ENCODE results near the gene SULT4A1. TPM values are rescaled to one million over a fixed set of nuclear protein-coding genes. Genes with fewer than 3 reads are reported as not detected.

Gene SULT4A1
- total RNA-seq, 1 donor from 2014 or later: 79.5 TPM

- Mint-ChIP-seq H3K4me3 (ENCODE audit: unreplicated experiment) (no peak overlapping the region), H3K27me3 (ENCODE audit: unreplicated experiment) (peaks cover 7% of the 10 kb centered on the region), H3K27ac (ENCODE audit: unreplicated experiment) (no peak overlapping the region), H3K36me3 (ENCODE audit: unreplicated experiment) (no peaks in the 10 kb centered on the region), H3K9me3 (ENCODE audit: unreplicated experiment) (peaks cover 14% of the 10 kb centered on the region), H3K4me1 (ENCODE audit: low read depth, unreplicated experiment) (peaks cover 22% of the 10 kb centered on the region)
- DNase-seq: no peak
- TF ChIP-seq CTCF (IDR thresholded peaks at IDR 0.05; ENCODE audit: partially characterized antibody, unreplicated experiment): no peak
These were observed 18.4 kb downstream of the SULT4A1 start for GRCh38 chr22:43843783-43844530.

GRCh38 chr22:43841742-43842141 is 20.6 kb downstream of the SULT4A1 start:
- Mint-ChIP-seq H3K4me3 (ENCODE audit: unreplicated experiment) (no peak overlapping the region), H3K36me3 (ENCODE audit: unreplicated experiment) (no peaks in the 10 kb centered on the region), H3K27ac (ENCODE audit: unreplicated experiment) (no peak overlapping the region), H3K4me1 (ENCODE audit: low read depth, unreplicated experiment) (peaks cover 11% of the 10 kb centered on the region), H3K9me3 (ENCODE audit: unreplicated experiment) (peaks cover 7% of the 10 kb centered on the region), H3K27me3 (ENCODE audit: unreplicated experiment) (peaks cover 8% of the 10 kb centered on the region)
- DNase-seq: no peak
- no peak for TF ChIP-seq CTCF (IDR thresholded peaks at IDR 0.05; ENCODE audit: partially characterized antibody, unreplicated experiment)

- Mint-ChIP-seq H3K4me1 (ENCODE audit: low read depth, unreplicated experiment) (peaks cover 2% of the 10 kb centered on the region), H3K27ac (ENCODE audit: unreplicated experiment) (no peak overlapping the region), H3K9me3 (ENCODE audit: unreplicated experiment) (peaks cover 4% of the 10 kb centered on the region), H3K27me3 (ENCODE audit: unreplicated experiment) (peaks cover 5% of the 10 kb centered on the region), H3K36me3 (ENCODE audit: unreplicated experiment) (no peaks in the 10 kb centered on the region), H3K4me3 (ENCODE audit: unreplicated experiment) (no peak overlapping the region)
- DNase-seq: no peak
- TF ChIP-seq CTCF (IDR thresholded peaks at IDR 0.05; ENCODE audit: partially characterized antibody, unreplicated experiment): no peak
These were observed 21.5 kb downstream of the SULT4A1 start for GRCh38 chr22:43840851-43841250.

GRCh38 chr22:43840431-43840830 is 21.9 kb downstream of the SULT4A1 start:
- peaks cover 4% of the 10 kb centered on the region for H3K9me3 Mint-ChIP-seq (ENCODE audit: unreplicated experiment)
- no peak for DNase-seq
- H3K4me3 Mint-ChIP-seq (ENCODE audit: unreplicated experiment): no peak overlapping the region
- H3K27ac Mint-ChIP-seq (ENCODE audit: unreplicated experiment): no peak overlapping the region
- TF ChIP-seq CTCF (IDR thresholded peaks at IDR 0.05; ENCODE audit: partially characterized antibody, unreplicated experiment): no peak
- H3K27me3 Mint-ChIP-seq (ENCODE audit: unreplicated experiment): peaks cover 6% of the 10 kb centered on the region
- H3K36me3 Mint-ChIP-seq (ENCODE audit: unreplicated experiment): no peaks in the 10 kb centered on the region
- peaks cover 4% of the 10 kb centered on the region for H3K4me1 Mint-ChIP-seq (ENCODE audit: low read depth, unreplicated experiment)

- no peaks in the 10 kb centered on the region for H3K36me3 Mint-ChIP-seq (ENCODE audit: unreplicated experiment)
- DNase-seq: no peak
- H3K4me1 Mint-ChIP-seq (ENCODE audit: low read depth, unreplicated experiment): peaks cover 8% of the 10 kb centered on the region
- H3K27me3 Mint-ChIP-seq (ENCODE audit: unreplicated experiment): peaks cover 7% of the 10 kb centered on the region
- peaks cover 4% of the 10 kb centered on the region for H3K9me3 Mint-ChIP-seq (ENCODE audit: unreplicated experiment)
- H3K27ac Mint-ChIP-seq (ENCODE audit: unreplicated experiment): no peak overlapping the region
- no peak overlapping the region for H3K4me3 Mint-ChIP-seq (ENCODE audit: unreplicated experiment)
- no peak for TF ChIP-seq CTCF (IDR thresholded peaks at IDR 0.05; ENCODE audit: partially characterized antibody, unreplicated experiment)
These were observed 22.5 kb downstream of the SULT4A1 start for GRCh38 chr22:43839781-43840180.

Measured in glutamatergic neuron (in vitro differentiated cells).